NCI-H2227 treated with DMSO at 0.1 percent for 48 hours (cell line): ENCODE measurements around the gene PSPN.
A peak's percentile ranks its signal among the peaks of the same experiment; 100 is the strongest.
"Not testable (repeated sequence)": the region's sequence is repeated elsewhere in the genome, so short reads cannot be mapped to it uniquely, and the experiment has no call there.

Source experiments
- DNase-seq: peaks from one replicate; lab custom pipeline; 2025; lab: John Stamatoyannopoulos, UW

Gene PSPN

DNA sequence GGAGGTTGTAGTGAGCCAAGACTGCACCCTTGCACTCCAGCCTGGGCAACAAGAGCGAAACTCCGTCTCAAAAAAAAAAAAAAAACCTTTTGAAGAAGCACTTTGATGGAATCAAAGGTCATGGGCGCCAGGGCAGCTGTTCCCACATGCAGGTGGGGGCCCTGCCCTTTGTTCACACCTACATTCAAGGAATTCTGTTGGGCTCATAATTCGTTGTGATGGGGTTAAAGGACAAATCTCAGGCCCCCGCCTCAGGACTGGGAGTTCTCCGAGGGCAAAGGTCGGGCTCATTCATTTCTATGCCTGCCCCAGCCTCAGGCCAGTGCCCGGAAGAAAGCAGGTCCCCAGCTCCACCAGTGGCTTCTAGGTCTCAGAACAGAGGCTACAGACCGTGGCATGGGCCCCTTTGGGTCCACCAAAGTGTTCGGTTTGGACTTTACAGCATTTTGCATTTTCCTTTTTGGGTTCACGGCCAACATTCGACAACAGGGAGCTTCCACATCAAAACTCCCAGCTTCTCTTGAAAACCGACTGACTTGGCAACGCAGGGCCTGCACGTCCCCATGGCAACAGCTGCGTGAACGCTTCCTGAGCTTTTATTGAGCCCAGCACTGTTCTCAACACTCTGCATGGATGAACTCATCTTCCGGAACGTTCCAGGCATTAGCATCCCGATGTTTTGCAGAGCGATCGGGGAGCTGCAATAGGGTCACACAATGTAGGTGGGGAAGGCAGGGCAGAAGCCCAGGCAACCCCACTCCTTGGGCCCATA is 27.3 kb upstream of the PSPN start:
- peak; percentile 27 for DNase-seq

DNA sequence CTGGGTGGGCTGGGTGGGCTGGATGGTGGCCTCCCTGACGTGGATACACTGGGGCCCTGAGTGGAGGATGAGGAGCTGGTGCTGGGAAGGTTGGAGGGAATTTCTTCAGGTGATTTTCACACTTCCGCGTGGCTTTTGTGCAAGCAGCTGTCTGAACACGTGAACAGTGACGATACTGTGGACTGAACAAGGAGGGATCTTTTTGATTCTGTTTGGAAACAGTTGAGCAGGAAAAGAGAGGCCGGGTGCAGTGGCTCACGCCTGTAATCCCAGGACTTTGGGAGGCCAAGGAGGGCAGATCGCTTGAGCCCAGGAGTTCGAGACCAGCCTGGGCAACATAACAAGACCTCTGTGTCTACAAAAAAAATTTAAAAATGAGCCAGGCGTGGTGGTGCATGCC is 26.3 kb upstream of the PSPN start:
- DNase-seq: no peak

DNA sequence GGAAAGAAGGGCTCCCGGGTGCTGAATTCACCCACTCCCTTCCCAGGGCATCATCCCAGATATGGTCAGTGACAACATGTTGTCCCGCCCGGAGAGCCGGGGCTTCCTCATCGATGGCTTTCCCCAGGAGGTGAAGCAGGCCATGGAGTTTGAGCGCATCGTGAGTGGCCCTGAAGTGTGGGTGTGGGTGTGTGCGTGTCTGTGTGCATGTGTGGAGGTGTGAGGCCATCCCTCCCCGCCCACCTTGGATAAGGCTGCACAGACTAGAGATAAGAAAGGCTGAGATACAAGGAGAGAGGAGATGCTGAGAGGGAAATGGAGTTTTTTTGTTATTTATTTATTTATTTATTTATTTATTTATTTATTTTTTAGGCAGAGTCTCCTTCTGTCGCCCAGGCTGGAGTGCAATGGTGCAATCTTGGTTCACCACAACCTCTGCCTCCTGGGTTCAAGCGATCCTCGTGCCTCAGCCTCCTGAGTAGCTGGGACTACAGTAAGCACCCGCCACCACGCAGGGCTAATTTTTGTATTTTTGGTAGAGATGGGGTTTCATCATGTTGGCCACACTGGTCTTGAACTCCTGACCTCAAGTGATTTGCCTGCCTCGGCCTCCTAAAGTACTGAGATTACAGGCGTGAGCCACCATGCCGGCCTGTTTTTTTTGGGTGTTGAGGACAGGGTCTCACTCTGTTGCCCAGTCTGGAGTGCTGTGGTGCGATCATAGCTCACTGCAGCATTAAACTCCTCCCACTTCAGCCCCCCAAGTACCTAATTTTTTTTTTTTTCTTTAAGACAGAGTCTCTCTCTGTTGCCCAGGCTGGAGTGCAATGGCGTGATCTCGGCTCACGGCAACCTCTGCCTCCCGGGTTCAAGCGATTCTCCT is 24.6 kb upstream of the PSPN start:
- DNase-seq: not testable (repeated sequence)

DNA sequence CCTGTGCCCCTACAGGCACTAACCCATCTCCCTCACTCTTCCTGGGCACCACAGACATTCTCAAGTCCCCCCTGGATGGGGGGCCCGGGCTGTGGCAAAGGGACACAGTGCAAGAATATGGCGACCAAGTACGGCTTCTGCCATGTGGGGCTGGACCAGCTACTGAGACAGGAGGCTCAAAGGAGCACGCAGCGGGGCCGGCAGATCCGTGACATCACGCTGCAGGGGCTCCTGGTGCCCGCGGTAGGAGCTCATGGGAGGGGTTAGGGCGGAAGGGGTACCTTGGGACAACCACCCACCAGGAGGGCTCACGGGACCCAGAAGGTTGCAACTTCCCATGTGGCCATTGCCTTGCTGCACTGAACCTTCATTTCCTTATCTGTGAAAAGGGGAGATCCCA is 20.6 kb upstream of the PSPN start:
- no peak for DNase-seq

DNA sequence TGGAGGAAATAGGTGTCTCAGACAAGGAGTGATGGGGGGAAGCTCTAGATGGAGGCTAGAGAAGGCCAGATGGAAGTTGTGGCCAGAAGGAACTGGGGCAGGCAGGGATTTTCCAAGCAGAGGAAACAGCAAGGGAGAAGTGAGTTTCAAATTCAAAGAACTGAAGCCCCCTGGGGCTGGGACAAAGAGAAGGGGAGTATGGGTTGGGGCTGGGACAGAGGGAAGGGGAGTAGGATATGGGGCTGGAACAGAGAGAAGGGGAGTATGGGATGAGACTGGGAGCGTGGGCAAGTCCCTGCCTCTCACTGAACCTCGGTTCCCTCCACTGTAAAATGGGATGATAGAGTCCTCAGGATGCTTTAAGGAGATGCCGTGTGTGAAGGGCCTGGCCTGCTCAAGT is 19.1 kb upstream of the PSPN start:
- DNase-seq: no peak

DNA sequence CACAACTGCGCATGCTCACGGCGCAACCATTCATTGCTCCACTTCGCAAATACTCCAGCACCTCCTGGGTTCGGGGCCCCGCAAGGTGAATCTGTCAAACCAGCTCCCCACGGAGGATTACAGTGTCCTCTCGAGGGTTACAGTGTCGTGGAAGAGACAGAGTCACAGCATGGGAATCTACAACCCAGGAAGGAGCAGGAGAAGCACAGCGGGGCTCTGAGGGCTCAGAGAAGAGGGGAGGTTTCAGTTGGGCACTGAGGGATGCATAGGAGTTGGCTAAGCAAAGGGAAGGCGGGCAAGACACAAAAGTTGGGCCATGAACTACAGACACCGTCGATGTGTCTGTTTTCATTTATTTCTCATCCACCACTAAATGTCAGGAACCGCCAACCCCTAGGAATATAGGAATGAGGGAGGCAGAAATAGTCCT is 18.3 kb upstream of the PSPN start:
- DNase-seq: no peak

DNA sequence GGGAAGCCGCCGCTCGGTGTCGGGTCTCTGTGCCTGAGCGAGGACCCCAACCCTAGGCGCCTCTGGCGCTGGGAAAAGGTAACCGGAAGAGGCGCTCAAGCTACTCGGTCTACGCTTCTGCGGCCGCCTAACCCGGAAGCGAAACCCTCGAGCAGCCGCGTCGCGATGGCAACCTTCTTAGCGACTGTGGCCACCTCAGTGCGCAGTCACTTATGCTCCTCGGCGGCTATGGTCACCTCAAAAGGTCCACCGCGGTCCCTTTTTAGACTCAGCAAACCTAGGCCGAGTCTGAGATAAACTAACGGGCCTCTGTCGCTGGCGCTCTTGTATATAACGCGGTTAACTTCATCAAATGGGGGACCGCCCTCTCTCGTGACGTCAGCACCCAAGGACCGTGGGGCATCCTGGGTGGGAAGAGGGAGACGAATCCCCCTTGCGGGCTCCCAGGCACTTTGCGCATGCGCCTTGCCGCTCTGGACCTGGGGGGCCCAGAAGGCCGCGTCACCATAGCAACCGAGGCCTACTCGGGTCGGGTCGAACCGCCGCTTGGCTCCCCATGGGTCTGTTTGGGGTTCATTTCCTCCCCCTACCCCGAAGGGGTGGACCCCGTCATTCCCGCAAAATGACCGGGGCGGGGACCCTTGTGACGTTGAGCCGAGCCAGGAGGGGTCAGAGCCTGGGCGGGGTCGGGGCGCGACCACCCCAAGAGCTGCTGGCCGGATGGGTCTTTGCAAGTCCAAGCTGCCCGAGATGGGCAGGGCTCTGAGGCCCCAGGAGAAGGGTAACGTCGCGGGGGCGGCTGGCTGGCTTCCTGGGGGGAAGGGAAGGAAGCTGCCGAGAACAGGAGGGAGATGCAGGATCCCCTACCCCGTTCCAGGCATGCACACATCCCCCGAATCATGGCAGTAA is 17.6 kb upstream of the PSPN start, which contains the start of gene GTF2F1:
Gene GTF2F1, minus strand, starts transcription at position 91 of the 909 bp plus-strand sequence. CDS start 169 bp downstream, outside the sequence.
- peak; percentile 95 for DNase-seq

DNA sequence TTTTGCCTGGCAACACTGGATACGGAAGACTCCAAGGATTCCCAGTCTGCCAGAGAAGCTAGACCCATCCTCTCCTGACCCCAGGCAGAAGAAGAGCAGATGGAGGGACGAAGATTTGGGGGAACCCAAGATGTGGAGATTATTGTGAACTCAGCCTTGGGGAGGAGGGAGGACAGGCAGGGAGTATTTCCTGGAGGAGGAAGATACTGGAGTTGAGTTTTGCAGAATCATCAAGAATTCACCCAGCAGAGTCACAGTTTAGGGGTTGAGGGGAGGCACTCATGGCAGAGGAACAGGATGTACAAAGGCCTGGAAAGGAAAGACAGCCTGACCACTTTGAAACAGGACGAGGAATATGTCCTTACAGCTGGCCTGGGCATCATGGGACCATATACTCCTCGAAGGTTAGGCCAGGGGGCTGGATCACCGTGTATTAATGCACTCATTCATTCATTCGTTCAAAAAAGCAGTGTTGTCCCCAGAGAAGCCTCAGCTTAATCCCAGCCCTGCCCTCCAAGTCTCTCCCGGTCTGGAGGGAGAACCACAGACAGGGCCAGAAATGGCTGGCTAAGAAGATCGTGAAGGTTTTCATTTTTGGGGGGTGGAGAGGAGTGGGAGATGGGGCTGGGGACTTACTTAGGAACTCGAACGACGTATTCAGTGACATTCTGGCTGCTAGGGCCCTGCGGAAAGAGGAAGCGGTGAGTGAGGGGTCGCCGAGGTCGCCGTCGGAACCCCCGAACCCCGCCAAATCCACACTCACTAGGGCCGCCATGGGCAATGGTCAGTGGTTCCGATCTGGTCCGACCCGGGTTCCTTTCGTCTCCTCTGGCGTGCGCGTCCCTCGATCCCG is 16.7 kb upstream of the PSPN start:
- no peak for DNase-seq

DNA sequence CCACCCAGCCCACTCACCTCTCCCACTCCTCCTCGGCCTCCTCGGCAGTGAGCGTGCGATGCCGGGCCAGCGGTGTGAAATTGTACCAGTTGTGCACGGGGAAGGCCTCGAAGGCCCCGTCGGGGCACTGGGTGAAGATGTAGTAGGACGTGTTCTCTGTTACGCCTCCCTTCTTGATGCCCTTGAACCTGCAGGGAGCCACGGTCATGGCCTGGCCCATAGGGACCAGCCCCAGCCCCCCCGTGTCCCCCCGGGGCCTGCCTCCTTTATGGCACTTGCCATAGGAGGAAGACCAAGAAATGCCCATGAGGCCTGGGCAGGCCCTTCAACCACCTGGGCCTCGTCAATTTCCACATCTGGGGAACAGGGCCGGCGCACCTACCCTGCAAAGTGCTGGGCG is 11.6 kb upstream of the PSPN start:
- no peak for DNase-seq

DNA sequence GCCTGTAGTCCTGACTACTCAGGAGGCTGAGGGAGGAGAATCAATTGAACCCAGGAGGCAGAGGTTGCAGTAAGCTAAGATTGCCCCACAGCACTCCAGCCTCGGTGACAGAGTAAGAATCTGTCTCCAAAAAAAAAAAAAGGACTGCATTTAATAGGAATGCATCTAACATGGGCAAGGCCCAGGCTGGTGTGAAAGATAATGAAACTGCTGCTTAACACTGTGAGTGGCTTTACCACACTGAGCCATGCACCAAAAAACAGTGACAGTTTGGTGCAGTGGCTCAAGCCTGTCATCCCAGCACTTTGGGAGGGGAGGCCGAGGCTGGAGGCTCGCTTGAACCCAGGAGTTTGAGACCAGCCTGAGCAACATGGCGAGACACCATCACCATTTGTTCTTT is 8.6 kb upstream of the PSPN start:
- no peak for DNase-seq

DNA sequence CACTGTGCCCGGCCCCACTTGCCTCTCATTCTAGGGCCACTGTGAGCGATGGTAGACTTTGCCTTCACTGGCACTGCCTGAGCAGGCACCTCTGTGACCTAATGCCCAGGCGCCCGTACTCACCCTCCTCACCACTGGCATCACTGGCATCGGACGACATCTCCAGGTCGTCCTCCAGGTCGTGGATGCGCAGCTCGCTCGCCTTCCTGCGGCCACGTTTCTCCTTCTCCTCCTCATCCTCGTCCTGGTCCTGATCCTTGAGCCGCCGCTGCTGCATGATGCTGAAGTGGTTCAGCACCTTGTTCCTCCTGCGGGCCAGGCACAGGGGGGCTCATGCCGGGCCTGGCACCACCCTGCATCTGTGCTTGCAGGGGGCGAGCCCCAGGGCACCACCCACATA is 7.5 kb upstream of the PSPN start:
- no peak for DNase-seq

DNA sequence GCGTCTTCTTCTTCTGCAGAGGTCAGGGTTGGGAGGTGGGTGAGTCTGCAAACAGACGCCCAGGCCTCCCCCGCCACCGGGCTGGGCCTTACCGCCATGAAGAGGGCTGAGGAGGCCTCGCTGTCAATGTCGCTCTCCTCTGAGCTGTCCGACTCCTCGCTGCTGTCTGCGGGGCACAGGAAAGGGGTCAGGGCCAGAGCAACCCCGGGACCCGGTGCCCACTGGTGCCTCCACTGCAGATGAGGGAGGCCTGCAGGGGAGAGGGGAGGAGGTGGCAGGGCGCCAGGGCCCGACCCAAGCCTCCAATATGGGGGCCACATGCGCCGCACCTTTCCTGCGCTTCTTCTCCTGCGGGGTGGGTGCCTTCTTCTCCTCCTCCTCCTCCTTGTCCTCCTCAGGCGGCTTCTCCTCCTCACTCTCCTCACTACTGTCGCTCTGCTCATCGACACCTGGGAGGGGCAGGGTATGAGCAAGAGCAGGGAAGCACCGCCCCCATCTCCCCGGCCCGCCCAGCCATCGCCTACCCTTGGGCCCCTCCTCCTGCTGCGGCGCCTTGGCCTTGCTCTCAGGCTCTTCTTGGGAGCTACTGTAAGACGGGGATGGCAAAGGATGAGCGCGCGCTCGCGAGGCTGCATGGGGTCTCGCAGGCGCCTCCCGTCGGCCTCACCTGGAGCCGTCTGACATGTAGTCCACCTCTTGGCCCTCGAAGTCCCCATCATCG is 5.5 kb upstream of the PSPN start:
- DNase-seq: no peak

DNA sequence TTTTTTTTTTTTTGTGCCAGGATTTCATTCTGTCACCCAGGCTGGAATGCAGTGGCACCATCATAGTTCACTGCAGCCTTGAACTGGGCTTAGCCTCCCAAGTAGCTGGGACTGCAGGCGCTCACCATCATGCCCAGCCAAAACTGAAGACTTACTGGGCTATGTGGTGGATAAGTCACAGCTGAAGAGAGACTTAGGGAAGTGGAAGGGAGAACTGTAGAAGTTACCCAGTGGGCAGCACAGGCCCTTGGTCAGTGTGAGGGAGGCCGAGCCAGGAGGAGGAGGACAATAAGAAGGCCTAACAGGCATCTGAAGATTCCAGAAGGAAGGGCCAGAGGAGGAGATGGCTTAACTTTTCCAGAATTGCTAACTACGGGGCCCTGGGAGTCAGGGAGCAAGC is 4.0 kb upstream of the PSPN start:
- no peak for DNase-seq

DNA sequence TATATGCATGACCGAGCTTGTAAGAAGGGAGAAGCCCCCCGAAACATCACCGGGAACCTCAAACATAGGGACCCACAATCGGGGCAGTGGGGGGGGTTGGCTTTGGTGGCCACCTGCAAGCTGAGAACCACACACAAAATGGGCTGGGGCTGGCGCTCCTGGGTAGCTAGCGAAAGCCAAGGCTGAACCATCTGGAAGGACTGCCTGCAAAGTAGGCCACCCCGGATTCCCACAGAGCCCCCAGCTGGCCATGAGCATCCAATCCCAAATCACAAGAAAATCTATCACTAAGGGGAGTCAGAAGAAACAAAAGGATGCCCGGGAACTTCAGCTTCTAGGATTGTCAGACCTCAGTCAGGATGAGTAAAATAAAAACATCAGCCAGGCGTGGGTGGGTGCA is 2.8 kb upstream of the PSPN start:
- no peak for DNase-seq

DNA sequence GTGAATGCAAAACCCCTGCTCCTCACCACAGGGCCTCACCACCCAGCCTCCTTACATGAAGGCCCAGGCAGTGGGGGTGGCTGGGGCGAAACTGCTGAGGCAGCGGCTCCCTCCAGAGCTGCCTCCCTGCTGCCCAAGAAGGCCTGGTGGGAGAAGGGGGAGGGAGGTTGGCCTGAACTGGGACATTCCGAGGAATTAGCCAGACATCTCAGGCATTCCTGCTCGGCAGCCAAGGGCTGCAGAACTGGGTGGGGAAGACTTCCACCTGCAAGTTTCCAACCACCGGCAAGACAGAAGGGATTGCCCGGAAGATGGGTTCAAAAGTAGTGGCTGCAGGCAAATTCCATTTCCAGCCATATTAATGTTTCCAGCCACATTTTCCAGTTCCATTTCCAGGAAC is 2.3 kb upstream of the PSPN start:
- no peak for DNase-seq

DNA sequence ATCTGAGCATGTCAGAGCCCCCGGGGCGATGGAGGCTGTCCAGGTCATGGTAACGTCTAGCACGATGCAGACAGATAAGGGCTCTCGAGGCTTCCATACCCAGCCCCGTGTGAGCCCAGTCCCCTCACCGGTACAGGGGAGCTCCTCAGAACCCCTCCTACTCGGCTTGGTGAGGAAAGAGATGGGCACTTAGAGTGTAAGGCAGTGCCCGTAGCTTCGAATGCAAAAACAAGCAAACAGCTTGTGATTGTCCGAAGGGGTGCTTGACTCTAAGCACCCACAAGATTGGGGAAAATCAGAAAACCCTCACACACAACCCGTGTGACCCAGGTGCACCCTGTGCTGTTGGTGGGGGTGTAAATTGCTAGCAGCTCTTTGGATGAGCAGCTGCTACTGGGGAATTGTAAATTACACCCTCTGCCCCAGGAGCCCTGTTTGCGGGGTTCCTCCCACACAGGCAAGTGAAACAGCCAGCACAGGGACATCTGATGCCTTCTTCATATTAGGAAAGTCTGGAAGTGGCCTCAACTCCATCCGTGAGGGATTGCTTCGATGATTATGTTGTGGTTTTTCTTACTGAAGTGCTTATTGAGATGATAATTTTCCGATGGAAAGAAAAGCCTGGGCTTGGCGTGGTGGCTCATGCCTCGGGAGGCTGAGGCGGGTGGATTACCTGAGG is 918 bp upstream of the PSPN start:
- DNase-seq: peak; percentile 8

DNA sequence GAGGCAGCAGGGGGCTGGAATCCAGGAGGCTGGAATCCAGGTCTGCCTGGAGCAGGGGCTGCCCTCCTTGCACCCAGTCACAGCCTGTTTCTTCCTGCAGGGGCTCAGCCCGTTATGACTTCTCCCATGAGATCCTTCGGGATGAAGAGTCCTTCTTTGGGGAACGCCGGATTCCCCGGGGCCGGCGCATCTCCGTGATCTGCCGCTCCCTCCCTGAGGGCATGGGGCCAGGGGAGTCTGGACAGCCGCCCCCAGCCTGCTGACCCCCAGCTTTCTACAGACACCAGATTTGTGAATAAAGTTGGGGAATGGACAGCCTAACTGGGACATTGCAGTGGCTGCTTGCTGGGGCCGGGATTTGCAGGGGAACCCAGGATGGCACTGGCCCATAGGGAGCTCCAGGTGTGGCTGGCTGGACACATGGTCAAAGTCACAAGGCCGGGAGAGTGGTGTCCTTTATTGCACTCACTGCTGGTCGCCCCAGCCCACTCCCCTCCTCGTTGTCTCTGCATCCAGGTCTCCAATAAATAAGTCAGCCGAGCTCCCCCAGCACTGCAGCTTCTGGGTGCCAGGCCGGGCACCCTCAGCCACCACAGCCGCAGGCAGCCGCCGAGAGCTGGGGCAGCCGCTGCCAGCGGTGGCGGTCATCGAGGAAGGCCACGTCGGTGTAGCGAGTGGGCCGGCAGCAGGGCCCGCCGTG is 872 bp downstream of the PSPN start:
- no peak for DNase-seq

DNA sequence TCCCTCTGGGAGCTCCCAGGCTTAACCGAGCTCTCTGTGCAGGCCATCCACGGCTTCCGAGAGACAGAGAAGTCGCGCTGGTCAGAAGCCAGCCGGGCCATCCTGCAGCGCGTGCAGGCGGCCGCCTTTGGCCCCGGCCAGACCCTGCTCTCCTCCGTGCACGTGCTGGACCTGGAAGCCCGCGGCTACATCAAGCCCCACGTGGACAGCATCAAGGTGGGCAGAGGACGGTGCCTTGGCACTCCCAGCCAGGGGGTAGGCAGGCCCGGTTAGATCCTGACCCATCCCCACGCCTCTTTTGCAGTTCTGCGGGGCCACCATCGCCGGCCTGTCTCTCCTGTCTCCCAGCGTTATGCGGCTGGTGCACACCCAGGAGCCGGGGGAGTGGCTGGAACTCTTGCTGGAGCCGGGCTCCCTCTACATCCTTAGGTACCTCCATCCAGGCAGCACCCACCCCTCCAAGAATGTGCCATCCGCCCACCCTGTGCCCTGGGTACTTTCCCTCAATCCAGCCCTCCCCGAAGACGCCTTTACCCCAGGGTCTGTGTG is 1.5 kb downstream of the PSPN start:
- DNase-seq: no peak

DNA sequence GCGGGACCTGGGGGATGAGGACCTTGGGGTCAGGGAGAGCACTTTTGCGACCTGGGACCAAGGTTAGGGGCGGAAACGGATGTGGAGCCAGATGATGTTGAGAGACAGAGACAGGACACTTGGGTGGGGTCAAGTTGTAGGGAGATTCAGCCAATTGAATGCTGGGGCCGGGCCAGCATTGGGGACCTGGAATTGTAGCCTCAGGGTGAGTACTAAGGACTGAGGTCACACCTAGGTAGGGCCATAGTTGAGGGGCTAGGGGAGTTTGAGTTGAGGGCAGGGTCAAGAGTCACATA is 2.0 kb downstream of the PSPN start:
- DNase-seq: no peak
